Measurements from ENCODE around the gene SPEM1. TPM values are rescaled to one million over a fixed set of nuclear protein-coding genes. Genes with fewer than 3 reads are reported as not detected.

Gene SPEM1
- total and polyA plus RNA-seq, 3 experiments from 2014 or later = not detected

- no peak for DNase-seq
- Mint-ChIP-seq H3K4me1 (no peaks in the 10 kb centered on the region), H3K27me3 (peaks cover 0 to 3% of the 10 kb centered on the region in 2 donors), H3K4me3 (no peak overlapping the region), H3K9me3 (no peaks in the 10 kb centered on the region), H3K36me3 (no peaks in the 10 kb centered on the region), H3K27ac (peak overlapping the region in 1 of 8 donors; percentile 5)
- H3K9me3 ChIP-seq (ENCODE audit: low read length) = no peaks in the 10 kb centered on the region
- H3K4me3 ChIP-seq (ENCODE audit: low read length) = no peak overlapping the region
- CTCF ChIA-PET = interaction anchor here (0.6 to 1.3 kb wide), 2 partner anchors 11 to 49 kb away, joined by 3 to 4 read pairs; no protein-coding TSS in a partner anchor
- H3K36me3 ChIP-seq (ENCODE audit: insufficient read depth, low read length) = no peaks in the 10 kb centered on the region
- H3K4me1 ChIP-seq (ENCODE audit: insufficient read depth, low read length) = no peaks in the 10 kb centered on the region
- H3K27ac ChIP-seq (ENCODE audit: low read depth, low read length) = no peak overlapping the region
- POLR2A ChIA-PET = no interaction called here
- no peaks in the 10 kb centered on the region for H3K27me3 ChIP-seq (ENCODE audit: insufficient read depth, low read length, poor library complexity, severe bottlenecking)
These were observed 5.6 kb downstream of the SPEM1 start for GRCh38 chr17:7425756-7426155.

- Histone ChIP-seq H3K27ac (ENCODE audit: low read depth, low read length) (no peak overlapping the region), H3K36me3 (ENCODE audit: insufficient read depth, low read length) (no peaks in the 10 kb centered on the region), H3K4me1 (ENCODE audit: insufficient read depth, low read length) (no peaks in the 10 kb centered on the region), H3K27me3 (ENCODE audit: insufficient read depth, low read length, poor library complexity, severe bottlenecking) (no peaks in the 10 kb centered on the region), H3K4me3 (ENCODE audit: low read length) (no peak overlapping the region), H3K9me3 (ENCODE audit: low read length) (no peaks in the 10 kb centered on the region)
- no peaks in the 10 kb centered on the region for H3K36me3 Mint-ChIP-seq
- ChIA-PET CTCF (interaction anchor here (2.1 kb wide), 1 partner anchor 11 kb away, joined by 10 read pairs; no protein-coding TSS in a partner anchor), POLR2A (no interaction called here)
- no peaks in the 10 kb centered on the region for H3K9me3 Mint-ChIP-seq
- H3K27me3 Mint-ChIP-seq = peaks cover 0 to 3% of the 10 kb centered on the region in 2 donors
- H3K27ac Mint-ChIP-seq = peak overlapping the region in 1 of 8 donors; percentile 5
- DNase-seq = no peak
- H3K4me1 Mint-ChIP-seq = no peaks in the 10 kb centered on the region
- no peak overlapping the region for H3K4me3 Mint-ChIP-seq
These were observed 6.2 kb downstream of the SPEM1 start for GRCh38 chr17:7426203-7426863.

- CTCF ChIA-PET = interaction anchor here (1.0 to 2.1 kb wide), 2 partner anchors 10 to 71 kb away, joined by 3 to 10 read pairs; no protein-coding TSS in a partner anchor
- H3K27ac ChIP-seq (ENCODE audit: low read depth, low read length) = no peak overlapping the region
- H3K9me3 ChIP-seq (ENCODE audit: low read length) = no peaks in the 10 kb centered on the region
- no peaks in the 10 kb centered on the region for H3K36me3 ChIP-seq (ENCODE audit: insufficient read depth, low read length)
- no peaks in the 10 kb centered on the region for H3K36me3 Mint-ChIP-seq
- H3K27me3 ChIP-seq (ENCODE audit: insufficient read depth, low read length, poor library complexity, severe bottlenecking) = no peaks in the 10 kb centered on the region
- H3K4me3 Mint-ChIP-seq = no peak overlapping the region
- H3K9me3 Mint-ChIP-seq = no peaks in the 10 kb centered on the region
- peaks cover 0 to 3% of the 10 kb centered on the region in 2 donors for H3K27me3 Mint-ChIP-seq
- no peak overlapping the region for H3K4me3 ChIP-seq (ENCODE audit: low read length)
- POLR2A ChIA-PET = no interaction called here
- no peak for DNase-seq
- H3K4me1 ChIP-seq (ENCODE audit: insufficient read depth, low read length) = no peaks in the 10 kb centered on the region
- H3K27ac Mint-ChIP-seq = no peak overlapping the region
- H3K4me1 Mint-ChIP-seq = no peaks in the 10 kb centered on the region
These were observed 6.9 kb downstream of the SPEM1 start for GRCh38 chr17:7426896-7427489.

GRCh38 chr17:7427549-7427948 is 7.4 kb downstream of the SPEM1 start:
- Mint-ChIP-seq H3K27me3 (peaks cover 0 to 3% of the 10 kb centered on the region in 2 donors), H3K36me3 (no peaks in the 10 kb centered on the region), H3K4me3 (no peak overlapping the region), H3K9me3 (no peaks in the 10 kb centered on the region), H3K27ac (no peak overlapping the region), H3K4me1 (no peaks in the 10 kb centered on the region)
- Histone ChIP-seq H3K4me3 (ENCODE audit: low read length) (no peak overlapping the region), H3K36me3 (ENCODE audit: insufficient read depth, low read length) (no peaks in the 10 kb centered on the region), H3K27me3 (ENCODE audit: insufficient read depth, low read length, poor library complexity, severe bottlenecking) (no peaks in the 10 kb centered on the region), H3K9me3 (ENCODE audit: low read length) (no peaks in the 10 kb centered on the region), H3K27ac (ENCODE audit: low read depth, low read length) (no peak overlapping the region), H3K4me1 (ENCODE audit: insufficient read depth, low read length) (no peaks in the 10 kb centered on the region)
- ChIA-PET POLR2A (no interaction called here), CTCF (interaction anchor here (1.0 to 2.1 kb wide), 2 partner anchors 9 to 72 kb away, joined by 3 to 10 read pairs; no protein-coding TSS in a partner anchor)
- DNase-seq = no peak

- peaks cover 0 to 3% of the 10 kb centered on the region in 2 donors for H3K27me3 Mint-ChIP-seq
- H3K4me1 Mint-ChIP-seq = no peaks in the 10 kb centered on the region
- POLR2A ChIA-PET = no interaction called here
These were observed 8.4 kb downstream of the SPEM1 start, which contains the start of gene SPEM3 for GRCh38 chr17:7428557-7428956. Gene SPEM3 (plus strand): TSS chr17:7428857. CDS start chr17:7428903, 46 bp downstream.

GRCh38 chr17:7429722-7430121 is 9.6 kb downstream of the SPEM1 start:
- Histone ChIP-seq H3K4me1 (ENCODE audit: insufficient read depth, low read length) (no peaks in the 10 kb centered on the region), H3K27ac (ENCODE audit: low read depth, low read length) (no peak overlapping the region), H3K4me3 (ENCODE audit: low read length) (no peak overlapping the region), H3K9me3 (ENCODE audit: low read length) (no peaks in the 10 kb centered on the region), H3K27me3 (ENCODE audit: insufficient read depth, low read length, poor library complexity, severe bottlenecking) (no peaks in the 10 kb centered on the region), H3K36me3 (ENCODE audit: insufficient read depth, low read length) (no peaks in the 10 kb centered on the region)
- ChIA-PET POLR2A (no interaction called here), CTCF (interaction anchor here (1.9 kb wide), 1 partner anchor 131 kb away, joined by 6 read pairs; the partner anchor contains the start of gene SENP3)
- no peaks in the 10 kb centered on the region for H3K36me3 Mint-ChIP-seq
- H3K4me3 Mint-ChIP-seq = no peak overlapping the region
- H3K9me3 Mint-ChIP-seq = no peaks in the 10 kb centered on the region
- peaks cover 0 to 3% of the 10 kb centered on the region in 2 donors for H3K27me3 Mint-ChIP-seq
- H3K27ac Mint-ChIP-seq = no peak overlapping the region
- DNase-seq = no peak
- H3K4me1 Mint-ChIP-seq = no peaks in the 10 kb centered on the region

More at GRCh38 chr17:7428557-7428956, 8.4 kb downstream of the SPEM1 start, which contains the start of gene SPEM3:
- Histone ChIP-seq H3K9me3 (ENCODE audit: low read length) (no peaks in the 10 kb centered on the region), H3K4me3 (ENCODE audit: low read length) (no peak within 1 kb of the TSS), H3K27ac (ENCODE audit: low read depth, low read length) (no peak within 1 kb of the TSS), H3K36me3 (ENCODE audit: insufficient read depth, low read length) (no peaks in the 10 kb centered on the region), H3K4me1 (ENCODE audit: insufficient read depth, low read length) (no peaks in the 10 kb centered on the region), H3K27me3 (ENCODE audit: insufficient read depth, low read length, poor library complexity, severe bottlenecking) (no peaks in the 10 kb centered on the region)
- DNase-seq = no peak
- H3K9me3 Mint-ChIP-seq = no peaks in the 10 kb centered on the region
- no peak within 1 kb of the TSS for H3K4me3 Mint-ChIP-seq
- CTCF ChIA-PET = interaction anchor here (2.1 kb wide), 1 partner anchor 8 kb away, joined by 10 read pairs; no protein-coding TSS in a partner anchor
- H3K27ac Mint-ChIP-seq = no peak within 1 kb of the TSS
- no peaks in the 10 kb centered on the region for H3K36me3 Mint-ChIP-seq

- CTCF ChIA-PET = interaction anchor here (1.9 kb wide), 1 partner anchor 130 kb away, joined by 6 read pairs; the partner anchor contains the start of gene SENP3
- Histone ChIP-seq H3K27ac (ENCODE audit: low read depth, low read length) (no peak overlapping the region), H3K27me3 (ENCODE audit: insufficient read depth, low read length, poor library complexity, severe bottlenecking) (no peaks in the 10 kb centered on the region), H3K9me3 (ENCODE audit: low read length) (no peaks in the 10 kb centered on the region), H3K36me3 (ENCODE audit: insufficient read depth, low read length) (no peaks in the 10 kb centered on the region), H3K4me1 (ENCODE audit: insufficient read depth, low read length) (peaks cover 5% of the 10 kb centered on the region), H3K4me3 (ENCODE audit: low read length) (no peak overlapping the region)
- POLR2A ChIA-PET = interaction anchor here (0.5 kb wide), 1 partner anchor 10 kb away, joined by 4 read pairs; no protein-coding TSS in a partner anchor
- Mint-ChIP-seq H3K4me3 (no peak overlapping the region), H3K9me3 (no peaks in the 10 kb centered on the region), H3K27me3 (no peaks in the 10 kb centered on the region), H3K27ac (no peak overlapping the region), H3K36me3 (peaks cover 0 to 5% (median 0%) of the 10 kb centered on the region in 3 donors), H3K4me1 (peaks cover 9 to 12% (median 11%) of the 10 kb centered on the region in 3 donors)
- DNase-seq = no peak
These were observed 11.1 kb downstream of the SPEM1 start for GRCh38 chr17:7431231-7431630.

- Histone ChIP-seq H3K9me3 (ENCODE audit: low read length) (no peaks in the 10 kb centered on the region), H3K4me3 (ENCODE audit: low read length) (no peak overlapping the region), H3K27ac (ENCODE audit: low read depth, low read length) (no peak overlapping the region), H3K36me3 (ENCODE audit: insufficient read depth, low read length) (no peaks in the 10 kb centered on the region), H3K4me1 (ENCODE audit: insufficient read depth, low read length) (peaks cover 15% of the 10 kb centered on the region), H3K27me3 (ENCODE audit: insufficient read depth, low read length, poor library complexity, severe bottlenecking) (no peaks in the 10 kb centered on the region)
- H3K4me3 Mint-ChIP-seq = peak overlapping the region in 1 of 7 donors; percentile 68
- H3K27ac Mint-ChIP-seq = peak overlapping the region in 3 of 8 donors; percentile 36 to 62 (median 46)
- ChIA-PET POLR2A (no interaction called here), CTCF (no interaction called here)
- H3K9me3 Mint-ChIP-seq = no peaks in the 10 kb centered on the region
- H3K36me3 Mint-ChIP-seq = peaks cover 0 to 6% (median 0%) of the 10 kb centered on the region in 3 donors
- no peaks in the 10 kb centered on the region for H3K27me3 Mint-ChIP-seq
- DNase-seq = no peak
- peaks cover 12 to 21% (median 18%) of the 10 kb centered on the region in 3 donors for H3K4me1 Mint-ChIP-seq
These were observed 12.2 kb downstream of the SPEM1 start for GRCh38 chr17:7432296-7432695.
